Colonic mucosa (tissue), 4 donors: ENCODE data around the gene SNURF. TPM values are rescaled to one million over a fixed set of nuclear protein-coding genes. Genes with fewer than 3 reads are reported as not detected.

Experiments
- DNase-seq: peaks from one replicate; pipeline ENCODE4 v3.0.0-alpha.2; 2020
- H3K27ac ChIP-seq: fragments of 200-600 bp; one replicate; pipeline ENCODE4 v1.8.0; 2021
- H3K27me3 ChIP-seq: fragments of 200-600 bp; one replicate; pipeline ENCODE4 v1.8.0; 2021
- H3K36me3 ChIP-seq: fragments of 200-600 bp; one replicate; pipeline ENCODE4 v1.8.0; 2021
- H3K4me1 ChIP-seq: fragments of 200-600 bp; one replicate; pipeline ENCODE4 v1.8.0; 2021; ENCODE audit warnings: mild to moderate bottlenecking
- H3K4me3 ChIP-seq: fragments of 200-600 bp; one replicate; pipeline ENCODE4 v1.8.0; 2021
- H3K9ac ChIP-seq, 2 donors: one replicate each; pipeline ENCODE4 v1.7.0; 2013; ENCODE audit warnings: control low read depth in 2 of 2, low read depth in 2 of 2, low read length in 2 of 2
- H3K9me3 ChIP-seq: fragments of 200-600 bp; one replicate; pipeline ENCODE4 v1.8.0; 2021
- intact Hi-C: fragments of 100-400 bp; cut with DNase I; formaldehyde crosslinking; loops from one replicate; pipeline ENCODE4 v1.14.1; 2022
- total RNA-seq, 2 donors: library from RNA; stranded (reverse); fragmentation: NEBNext Ultra II Directional in 1 of 2; extraction: Animal tissue kit (Norgen Biotek cat#: 25700) in 1 of 2; gene quantifications; one replicate each; pipeline ENCODE4 v1.2.1, GENCODE V29; 2021
- TF ChIP-seq, protein P1 (sequence below): fragments of 200-600 bp; IDR thresholded peaks from one replicate; pipeline ENCODE4 v1.8.0; 2022; ENCODE audit warnings: antibody characterized with exemption, mild to moderate bottlenecking
- donor health status: healthy.
- donor health status: DM: no; HTN: no; CAD: no.
- donor health status: DM: no; HTN: no; CAD: no.

Gene SNURF
- total RNA-seq, 2 donors from 2014 or later, result 1.2 to 6.8 TPM

DNA sequence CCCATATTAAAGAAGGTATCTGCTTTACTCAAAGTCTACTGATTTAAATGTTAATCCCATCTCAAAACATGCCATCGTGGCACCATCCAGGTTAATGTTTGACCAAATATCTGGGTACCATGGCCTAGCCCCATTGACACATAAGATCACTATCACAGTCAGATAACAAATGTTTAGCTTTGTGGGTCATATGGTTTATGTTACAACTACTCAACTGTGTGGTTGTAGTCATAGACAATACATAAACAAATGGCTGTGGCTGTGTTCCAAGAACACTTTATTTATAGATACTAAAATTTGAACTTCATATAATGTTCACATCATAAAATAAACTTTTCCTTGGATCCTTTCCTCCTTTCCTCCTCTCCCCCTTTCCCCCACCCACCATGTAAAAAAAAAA lies 9.8 kb upstream of the SNURF start:
- DNase-seq, result no peak
- no peak overlapping the region for H3K4me3 ChIP-seq
- H3K9ac ChIP-seq, result no peak overlapping the region
- H3K27ac ChIP-seq, result no peak overlapping the region
- H3K27me3 ChIP-seq, result no peaks in the 10 kb centered on the region
- no peaks in the 10 kb centered on the region for H3K9me3 ChIP-seq
- TF ChIP-seq, protein P1, sequence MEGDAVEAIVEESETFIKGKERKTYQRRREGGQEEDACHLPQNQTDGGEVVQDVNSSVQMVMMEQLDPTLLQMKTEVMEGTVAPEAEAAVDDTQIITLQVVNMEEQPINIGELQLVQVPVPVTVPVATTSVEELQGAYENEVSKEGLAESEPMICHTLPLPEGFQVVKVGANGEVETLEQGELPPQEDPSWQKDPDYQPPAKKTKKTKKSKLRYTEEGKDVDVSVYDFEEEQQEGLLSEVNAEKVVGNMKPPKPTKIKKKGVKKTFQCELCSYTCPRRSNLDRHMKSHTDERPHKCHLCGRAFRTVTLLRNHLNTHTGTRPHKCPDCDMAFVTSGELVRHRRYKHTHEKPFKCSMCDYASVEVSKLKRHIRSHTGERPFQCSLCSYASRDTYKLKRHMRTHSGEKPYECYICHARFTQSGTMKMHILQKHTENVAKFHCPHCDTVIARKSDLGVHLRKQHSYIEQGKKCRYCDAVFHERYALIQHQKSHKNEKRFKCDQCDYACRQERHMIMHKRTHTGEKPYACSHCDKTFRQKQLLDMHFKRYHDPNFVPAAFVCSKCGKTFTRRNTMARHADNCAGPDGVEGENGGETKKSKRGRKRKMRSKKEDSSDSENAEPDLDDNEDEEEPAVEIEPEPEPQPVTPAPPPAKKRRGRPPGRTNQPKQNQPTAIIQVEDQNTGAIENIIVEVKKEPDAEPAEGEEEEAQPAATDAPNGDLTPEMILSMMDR, result no peak
- intact Hi-C loops, result no loop called here
- H3K4me1 ChIP-seq, result no peaks in the 10 kb centered on the region
- no peaks in the 10 kb centered on the region for H3K36me3 ChIP-seq

DNA sequence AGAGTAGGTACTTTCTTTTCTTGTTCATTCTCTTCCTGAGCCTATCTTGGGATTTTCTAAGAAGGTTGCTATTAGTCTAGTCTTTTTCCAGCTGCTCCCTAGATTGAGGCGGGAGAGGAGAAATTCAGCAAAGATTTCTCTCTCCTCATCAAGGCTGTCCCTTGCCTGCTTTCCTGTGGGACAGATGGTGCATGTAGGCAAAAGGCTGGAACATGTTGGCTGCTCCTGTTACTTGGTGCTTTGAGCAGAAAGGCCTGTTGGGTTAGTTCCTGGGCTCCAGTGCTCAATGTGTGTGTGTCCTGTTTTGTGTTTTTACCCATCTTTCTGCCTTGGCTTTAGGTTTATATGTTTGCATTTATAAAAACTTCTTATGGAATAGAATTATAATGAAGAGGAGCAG lies 9.1 kb upstream of the SNURF start:
- TF ChIP-seq, protein P1, result no peak
- Histone ChIP-seq H3K9ac (no peak overlapping the region), H3K36me3 (no peaks in the 10 kb centered on the region), H3K4me3 (no peak overlapping the region), H3K9me3 (no peaks in the 10 kb centered on the region), H3K27ac (no peak overlapping the region), H3K4me1 (no peaks in the 10 kb centered on the region), H3K27me3 (no peaks in the 10 kb centered on the region)
- intact Hi-C loops, result no loop called here
- no peak for DNase-seq

DNA sequence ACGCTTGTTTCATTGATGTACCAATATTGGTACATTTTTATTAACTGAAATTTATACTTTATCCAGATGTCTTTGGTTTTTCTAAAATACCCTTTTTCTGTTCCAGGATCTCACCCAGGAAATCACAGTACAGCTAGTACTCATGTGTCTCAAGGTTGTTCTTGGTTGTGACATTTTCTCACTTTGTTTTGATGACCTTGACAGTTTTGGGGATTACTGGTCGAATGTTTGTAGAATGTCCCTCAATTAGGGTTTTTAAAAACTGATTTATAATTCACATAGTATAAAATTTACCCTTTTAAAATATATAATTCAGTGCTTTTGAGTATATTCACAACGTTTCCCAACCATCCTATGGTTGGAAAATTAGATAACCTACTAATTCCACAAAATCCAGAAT lies 6.3 kb upstream of the SNURF start:
- Histone ChIP-seq H3K27ac (no peak overlapping the region), H3K9me3 (no peaks in the 10 kb centered on the region), H3K4me1 (no peaks in the 10 kb centered on the region), H3K36me3 (no peaks in the 10 kb centered on the region), H3K4me3 (no peak overlapping the region), H3K27me3 (no peaks in the 10 kb centered on the region), H3K9ac (no peak overlapping the region)
- TF ChIP-seq, protein P1, result no peak
- intact Hi-C loops, result no loop called here
- no peak for DNase-seq

DNA sequence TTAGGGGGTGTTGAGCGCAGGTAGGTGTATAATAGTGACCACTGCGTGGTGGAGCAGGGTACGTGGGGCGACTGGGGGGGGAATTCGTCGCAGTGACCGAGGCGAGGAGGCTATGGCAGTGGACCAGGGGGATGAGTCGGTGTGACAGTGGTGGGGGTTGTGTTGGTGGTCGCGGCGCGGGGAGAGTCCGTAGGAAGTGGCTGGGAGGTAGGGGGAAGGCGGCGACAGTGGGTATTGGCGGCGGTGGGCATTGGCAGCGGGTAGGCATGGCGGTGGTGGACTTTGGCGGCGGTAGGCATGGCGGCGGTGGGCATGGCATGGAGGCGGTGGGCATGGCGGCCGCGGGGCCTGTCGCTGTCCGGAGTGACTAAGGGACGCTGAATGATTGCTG lies 739 bp downstream of the SNURF start:
- H3K27me3 ChIP-seq, result no peaks in the 10 kb centered on the region
- no peaks in the 10 kb centered on the region for H3K36me3 ChIP-seq
- peak overlapping the region; percentile 67 to 90 for H3K9ac ChIP-seq
- peak; percentile 23 for DNase-seq
- H3K4me3 ChIP-seq, result peak overlapping the region; percentile 50
- TF ChIP-seq, protein P1, result no peak
- peak overlapping the region; percentile 71 for H3K27ac ChIP-seq
- H3K9me3 ChIP-seq, result no peaks in the 10 kb centered on the region
- no peaks in the 10 kb centered on the region for H3K4me1 ChIP-seq
- intact Hi-C loops, result loop anchor here (10.0 kb wide), 1 partner anchor 479 kb away; the partner anchor contains the start of gene UBE3A

DNA sequence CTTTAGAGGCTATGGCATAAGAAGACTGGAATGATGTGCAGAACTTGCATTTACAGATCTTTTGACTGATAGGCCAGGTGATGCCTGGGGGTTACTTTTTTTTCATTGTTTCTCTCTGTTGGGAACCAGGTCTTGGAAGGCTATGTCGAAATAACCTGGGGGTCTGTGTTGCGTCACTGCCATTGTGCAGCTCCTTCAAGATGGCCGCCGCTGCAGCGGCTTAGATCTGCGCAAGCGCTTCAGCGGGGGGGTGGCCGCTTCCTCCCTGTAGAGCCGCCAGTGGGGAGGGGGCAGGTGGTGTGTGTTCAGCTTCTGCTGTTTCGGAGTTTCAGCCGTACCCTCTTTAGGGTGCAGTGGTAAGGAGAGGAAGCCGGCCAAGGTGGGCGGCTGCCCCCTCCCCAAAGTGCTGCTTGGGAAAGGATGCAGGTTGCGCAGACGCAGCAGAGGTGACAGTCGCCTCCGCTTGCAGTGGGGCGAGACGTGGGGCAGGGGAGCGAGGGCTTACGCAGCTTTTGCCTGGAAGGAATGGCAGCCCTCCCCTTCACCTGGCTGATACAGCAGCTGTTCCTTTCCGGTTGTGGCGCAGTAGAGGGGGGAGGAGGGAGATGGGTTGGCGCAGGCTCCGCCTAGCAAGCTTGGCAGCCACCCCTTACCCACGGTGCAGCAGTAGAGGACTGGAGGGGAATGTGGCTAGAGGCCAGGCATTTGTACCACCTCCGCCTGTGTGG lies 1.5 kb downstream of the SNURF start:
- DNase-seq, result peak; percentile 71
- Histone ChIP-seq H3K4me1 (no peaks in the 10 kb centered on the region), H3K36me3 (no peaks in the 10 kb centered on the region), H3K27ac (peak overlapping the region; percentile 71), H3K27me3 (no peaks in the 10 kb centered on the region), H3K9ac (peak overlapping the region; percentile 67 to 90), H3K4me3 (peak overlapping the region; percentile 50), H3K9me3 (no peaks in the 10 kb centered on the region)
- TF ChIP-seq, protein P1, result no peak
- intact Hi-C loops, result loop anchor here (10.0 kb wide), 1 partner anchor 479 kb away; the partner anchor contains the start of gene UBE3A
